A673 (cell line): Measurements from ENCODE around the gene RERE. TPM values are rescaled to one million over a fixed set of nuclear protein-coding genes. Genes with fewer than 3 reads are reported as not detected.

ENCODE experiments used
- BruUV-seq: library from RNA; stranded (reverse); fragments of 400-500 nt; replicated peaks from 2 replicates; lab custom pipeline; 2021; lab: Mats Ljungman, UMichigan
- CTCF ChIA-PET: fragments of 300-600 bp; sonication (Branson Sonifier 250); formaldehyde crosslinking; loops from one replicate; lab custom pipeline; 2022; ENCODE audit warnings: antibody characterized with exemption; lab: Charles Lee
- POLR2A ChIA-PET: fragments of 300-600 bp; sonication (Branson Sonifier 250); formaldehyde crosslinking; loops from one replicate; lab custom pipeline; 2022; ENCODE audit warnings: antibody characterized with exemption; ENCODE audit not compliant: low non-redundant PET; lab: Charles Lee
- DNase-seq: peaks from one replicate; pipeline ENCODE4 v3.0.0-alpha.2; 2015; ENCODE audit warnings: low spot score
- H3K27ac ChIP-seq: fragments of 200-600 bp; sonication (generic); 2 replicates; pipeline ENCODE4 v1.5.1; 2016; ENCODE audit warnings: mixed run types, low read depth, mild to moderate bottlenecking, mixed read lengths, antibody characterized with exemption, low read length; ENCODE audit not compliant: poor library complexity, severe bottlenecking
- H3K27me3 ChIP-seq: fragments of 200-600 bp; sonication (generic); replicated peaks from 2 replicates; pipeline ENCODE4 v1.6.1; 2017; ENCODE audit warnings: mixed run types, low read depth, mild to moderate bottlenecking, mixed read lengths, antibody characterized with exemption, low read length; ENCODE audit not compliant: insufficient read depth, poor library complexity
- H3K36me3 ChIP-seq: fragments of 200-600 bp; sonication (generic); 2 replicates; pipeline ENCODE4 v1.6.1; 2016; ENCODE audit warnings: mixed run types, mild to moderate bottlenecking, mixed read lengths, antibody characterized with exemption, low read length; ENCODE audit not compliant: insufficient read depth, poor library complexity, severe bottlenecking
- H3K4me1 ChIP-seq: fragments of 200-600 bp; sonication (generic); 2 replicates; pipeline ENCODE4 v1.6.1; 2017; ENCODE audit warnings: mixed run types, mild to moderate bottlenecking, mixed read lengths, antibody characterized with exemption, low read length; ENCODE audit not compliant: insufficient read depth, poor library complexity, severe bottlenecking
- H3K4me3 ChIP-seq: fragments of 200-600 bp; sonication (generic); 2 replicates; pipeline ENCODE4 v1.5.1; 2016; ENCODE audit warnings: low read depth, mixed run types, mild to moderate bottlenecking, mixed read lengths, low read length; ENCODE audit not compliant: poor library complexity, severe bottlenecking
- H3K9me3 ChIP-seq: fragments of 200-600 bp; sonication (generic); 2 replicates; pipeline ENCODE4 v1.6.1; 2016; ENCODE audit warnings: mixed run types, low read depth, mild to moderate bottlenecking, mixed read lengths, antibody characterized with exemption, low read length; ENCODE audit not compliant: poor library complexity, severe bottlenecking
- CTCF ChIP-seq: fragments of 300-800, 200-600 bp; sonication (generic); conservative IDR thresholded peaks from 2 replicates; pipeline ENCODE4 v1.5.1; 2017; ENCODE audit warnings: low read depth, mild to moderate bottlenecking, antibody characterized with exemption, low read length, moderate library complexity, mixed read lengths
- EZH2 ChIP-seq: fragments of 200-600 bp; sonication (generic); IDR thresholded peaks from 2 replicates; pipeline ENCODE4 v1.6.1; 2017; ENCODE audit warnings: borderline replicate concordance, low read depth, mild to moderate bottlenecking, mixed read lengths, antibody characterized with exemption, low read length; ENCODE audit not compliant: poor library complexity, severe bottlenecking
- intact Hi-C: fragments of 100-400 bp; cut with micrococcal nuclease; formaldehyde crosslinking; loops from one replicate; pipeline ENCODE4 v1.10.0; 2022; ENCODE audit not compliant: unreplicated experiment
- microRNA-seq: library from miRNA; unstranded; fragments of <30 nt; microRNA quantifications from one replicate; pipeline ENCODE4 v1.2.0, GENCODE V29; 2021
- total RNA-seq: library from RNA; stranded (reverse); gene quantifications from 2 replicates; pipeline ENCODE4 v1.2.3, GENCODE V29; 2021

RERE gene
- total RNA-seq, 1 experiment from 2014 or later: 188 TPM

- H3K27ac ChIP-seq: no peak overlapping the region
- no peak for TF ChIP-seq CTCF
- TF ChIP-seq EZH2: no peak
- no peaks in the 10 kb centered on the region for H3K36me3 ChIP-seq
- H3K9me3 ChIP-seq: no peaks in the 10 kb centered on the region
- BruUV-seq: no TSS peak
- peaks cover 5% of the 10 kb centered on the region for H3K4me1 ChIP-seq
- no peaks in the 10 kb centered on the region for H3K27me3 ChIP-seq
- ChIA-PET CTCF (no interaction called here), POLR2A (no interaction called here)
- no peak overlapping the region for H3K4me3 ChIP-seq
- intact Hi-C loops: no loop called here
- no peak for DNase-seq
Measured at GRCh38 chr1:8303876-8304275, 513.6 kb downstream of the RERE start.

- peaks cover 5% of the 10 kb centered on the region for H3K4me1 ChIP-seq
- intact Hi-C loops: no loop called here
- H3K27ac ChIP-seq: no peak overlapping the region
- H3K9me3 ChIP-seq: no peaks in the 10 kb centered on the region
- no peak for DNase-seq
- H3K36me3 ChIP-seq: no peaks in the 10 kb centered on the region
- no peaks in the 10 kb centered on the region for H3K27me3 ChIP-seq
- no TSS peak for BruUV-seq
- TF ChIP-seq CTCF (no peak), EZH2 (no peak)
- H3K4me3 ChIP-seq: no peak overlapping the region
- ChIA-PET POLR2A (interaction anchor here (0.6 kb wide), 1 partner anchor 9 kb away, joined by 3 read pairs; no protein-coding TSS in a partner anchor), CTCF (interaction anchor here (2.1 kb wide), 1 partner anchor 288 kb away, joined by 7 read pairs; no protein-coding TSS in a partner anchor)
Measured at GRCh38 chr1:8303141-8303540, 514.3 kb downstream of the RERE start.

Small RNAs within 50 kb of the gene (microRNA-seq; reads per million reads assigned to microRNA genes)
- gene MIR6728: 1.1 reads per million

Other genes starting within 250 kb of the RERE start
- 2,313 and 2,659 TPM in 2 replicates for gene ENO1, start 61.0 kb upstream of the RERE start, total RNA-seq
- gene CA6, start 128.2 kb upstream of the RERE start, total RNA-seq: not detected in 2 replicates
- not detected in 2 replicates for gene SLC2A7, start 208.8 kb upstream of the RERE start, total RNA-seq